AG09309 (cell line): ENCODE data around the gene ARMH2.
"Not testable (repeated sequence)": the region's sequence is repeated elsewhere in the genome, so short reads cannot be mapped to it uniquely, and the experiment has no call there.

ENCODE experiments used
- DNase-seq: peaks from one replicate; pipeline ENCODE4 v3.0.0-alpha.2; 2010; ENCODE audit warnings: low read depth
- H3K4me3 ChIP-seq: 2 replicates; pipeline ENCODE4 v1.5.1; 2011; ENCODE audit warnings: mild to moderate bottlenecking, low read depth, low read length, moderate library complexity; ENCODE audit not compliant: control insufficient read depth
- TF ChIP-seq, protein P1 (sequence below): IDR thresholded peaks from 2 replicates; pipeline ENCODE4 v1.5.1; 2011; ENCODE audit warnings: mild to moderate bottlenecking, low read depth, low read length, inconsistent platforms; ENCODE audit not compliant: insufficient read depth, control insufficient read depth; ENCODE audit errors: missing control alignments

The ARMH2 gene

DNA sequence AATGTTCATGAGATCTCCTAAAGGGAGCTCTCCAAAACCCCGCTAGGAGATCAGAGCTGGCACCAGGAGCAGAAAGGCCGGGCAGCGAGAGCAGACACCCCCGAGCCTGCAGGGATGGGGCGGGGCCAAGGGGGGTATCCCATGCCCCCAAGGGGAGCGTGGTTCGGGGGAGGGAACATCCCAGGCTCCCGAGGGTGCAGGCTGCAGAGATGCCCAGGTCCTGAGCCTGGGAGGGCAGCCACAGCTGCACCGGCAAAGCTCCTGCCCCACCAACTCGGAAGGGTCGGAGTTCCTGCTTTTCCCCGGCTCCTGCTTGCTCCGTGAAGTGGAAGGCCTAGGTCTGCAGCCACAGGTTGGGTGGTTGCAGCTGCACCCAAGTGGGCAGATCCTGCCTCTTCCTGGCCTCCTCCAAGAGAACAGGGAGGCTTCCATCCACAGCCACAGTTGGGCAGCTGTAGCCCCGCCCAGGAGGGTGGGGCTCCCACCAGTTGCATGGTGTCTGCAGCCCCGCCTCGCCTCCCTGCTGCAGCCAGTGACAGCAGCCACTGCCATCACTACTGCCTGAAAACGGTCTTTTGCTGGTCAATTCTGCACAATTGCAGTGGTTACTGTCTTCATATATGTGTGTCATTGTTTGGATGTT lies 37.4 kb downstream of the ARMH2 start:
- no peak overlapping the region for H3K4me3 ChIP-seq
- no peak for DNase-seq
- TF ChIP-seq, protein P1, sequence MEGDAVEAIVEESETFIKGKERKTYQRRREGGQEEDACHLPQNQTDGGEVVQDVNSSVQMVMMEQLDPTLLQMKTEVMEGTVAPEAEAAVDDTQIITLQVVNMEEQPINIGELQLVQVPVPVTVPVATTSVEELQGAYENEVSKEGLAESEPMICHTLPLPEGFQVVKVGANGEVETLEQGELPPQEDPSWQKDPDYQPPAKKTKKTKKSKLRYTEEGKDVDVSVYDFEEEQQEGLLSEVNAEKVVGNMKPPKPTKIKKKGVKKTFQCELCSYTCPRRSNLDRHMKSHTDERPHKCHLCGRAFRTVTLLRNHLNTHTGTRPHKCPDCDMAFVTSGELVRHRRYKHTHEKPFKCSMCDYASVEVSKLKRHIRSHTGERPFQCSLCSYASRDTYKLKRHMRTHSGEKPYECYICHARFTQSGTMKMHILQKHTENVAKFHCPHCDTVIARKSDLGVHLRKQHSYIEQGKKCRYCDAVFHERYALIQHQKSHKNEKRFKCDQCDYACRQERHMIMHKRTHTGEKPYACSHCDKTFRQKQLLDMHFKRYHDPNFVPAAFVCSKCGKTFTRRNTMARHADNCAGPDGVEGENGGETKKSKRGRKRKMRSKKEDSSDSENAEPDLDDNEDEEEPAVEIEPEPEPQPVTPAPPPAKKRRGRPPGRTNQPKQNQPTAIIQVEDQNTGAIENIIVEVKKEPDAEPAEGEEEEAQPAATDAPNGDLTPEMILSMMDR: no peak

- H3K4me3 ChIP-seq: no peak overlapping the region
- TF ChIP-seq, protein P1: no peak
- DNase-seq: no peak
Measured at GRCh38 chr6:24760210-24760609, 38.5 kb downstream of the ARMH2 start.

GRCh38 chr6:24759718-24760117 lies 39.0 kb downstream of the ARMH2 start:
- no peak overlapping the region for H3K4me3 ChIP-seq

GRCh38 chr6:24757611-24758010 lies 41.1 kb downstream of the ARMH2 start:
- no peak for DNase-seq
- TF ChIP-seq, protein P1: no peak
- H3K4me3 ChIP-seq: no peak overlapping the region

More at GRCh38 chr6:24759718-24760117, 39.0 kb downstream of the ARMH2 start:
- TF ChIP-seq, protein P1: no peak
- DNase-seq: no peak

DNA sequence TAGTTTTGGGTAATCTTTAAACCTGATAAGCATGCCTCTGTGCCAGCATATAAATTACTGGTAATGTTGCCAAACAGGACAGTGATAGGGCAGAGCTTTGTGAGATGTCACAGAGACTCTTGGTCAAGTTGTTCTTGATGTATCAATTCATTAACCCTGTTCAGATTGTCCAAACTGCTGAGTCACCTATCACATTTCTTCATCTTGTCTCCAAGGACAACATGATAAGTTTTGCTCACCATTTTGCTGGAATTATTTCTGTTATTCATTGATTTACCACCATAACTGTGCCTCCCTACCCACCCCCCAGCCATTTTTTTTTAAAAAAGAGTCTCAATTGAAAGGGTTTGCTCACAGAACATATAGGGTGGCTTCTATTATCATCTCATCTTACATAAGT lies 43.4 kb downstream of the ARMH2 start:
- no peak overlapping the region for H3K4me3 ChIP-seq
- TF ChIP-seq, protein P1: no peak
- DNase-seq: no peak

- not testable (repeated sequence) for DNase-seq, H3K4me3 ChIP-seq
Measured at GRCh38 chr6:24754378-24754777, 44.3 kb downstream of the ARMH2 start.

- no peak for DNase-seq
- TF ChIP-seq, protein P1: no peak
- H3K4me3 ChIP-seq: no peak overlapping the region
Measured at GRCh38 chr6:24753545-24753944, 45.2 kb downstream of the ARMH2 start.
